ENCODE measurements around the gene COX6A1.

Gene COX6A1

DNA sequence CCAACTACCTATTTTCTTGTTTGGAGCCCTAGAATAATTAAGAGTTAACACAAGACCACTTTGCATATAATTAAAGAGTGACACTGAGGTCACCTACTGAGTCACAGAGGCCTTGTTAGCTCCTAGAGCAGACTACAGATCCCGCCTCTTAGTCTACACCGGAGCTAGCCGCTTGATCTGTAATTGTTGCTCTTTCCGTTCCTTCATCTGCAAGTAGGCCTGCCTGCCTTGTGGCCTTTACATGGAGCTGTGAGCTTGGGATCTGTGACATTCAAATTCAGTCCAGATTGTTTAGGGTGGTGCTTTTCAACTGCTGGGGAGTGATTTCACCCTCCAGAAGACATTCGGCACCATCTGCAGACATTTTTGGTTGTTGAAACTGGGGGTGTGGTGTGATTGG lies 52.4 kb downstream of the COX6A1 start:
- ATAC-seq: no peak
- TF ChIP-seq ZFP3 (CRISPR knock-in tag; IDR thresholded peaks at IDR 0.05): no peak
- TF ChIP-seq BACH2 (CRISPR knock-in tag; IDR thresholded peaks at IDR 0.05; ENCODE audit: borderline replicate concordance): no peak
- no peak for TF ChIP-seq TOX (CRISPR knock-in tag; IDR thresholded peaks at IDR 0.05; ENCODE audit: borderline replicate concordance)
- no peak for TF ChIP-seq ZC3H10 (CRISPR knock-in tag; IDR thresholded peaks at IDR 0.05)
- no peak for TF ChIP-seq RARB (CRISPR knock-in tag; IDR thresholded peaks at IDR 0.05)
- no peak for TF ChIP-seq POU6F1 (CRISPR knock-in tag; IDR thresholded peaks at IDR 0.05; ENCODE audit: borderline replicate concordance, low read depth)
